BE2C (cell line): Measurements from ENCODE around the gene CYP26C1.

Experiments used
- DNase-seq: peaks from one replicate; pipeline ENCODE4 v3.0.0-alpha.2; 2020
- H3K27me3 ChIP-seq: fragments of 250-450 bp; sonication (Bioruptor Pico); 2 replicates; pipeline ENCODE4 v1.5.1; 2020; ENCODE audit warnings: mild to moderate bottlenecking
- H3K36me3 ChIP-seq: fragments of 250-450 bp; sonication (Bioruptor Pico); 2 replicates; pipeline ENCODE4 v1.5.1; 2020; ENCODE audit warnings: mild to moderate bottlenecking
- H3K4me1 ChIP-seq: fragments of 250-450 bp; sonication (Bioruptor Pico); 2 replicates; pipeline ENCODE4 v1.5.1; 2020
- H3K4me3 ChIP-seq: 2 replicates; pipeline ENCODE4 v1.5.1; 2011; ENCODE audit warnings: low read depth, low read length
- H3K9me3 ChIP-seq: fragments of 250-450 bp; sonication (Bioruptor Pico); 2 replicates; pipeline ENCODE4 v1.5.1; 2020
- CTCF ChIP-seq: IDR thresholded peaks from 2 replicates; pipeline ENCODE4 v1.5.1; 2012; ENCODE audit warnings: mild to moderate bottlenecking, low read depth, low read length

CYP26C1 gene

GRCh38 chr10:93028883-93029282 is 31.7 kb upstream of the CYP26C1 start:
- Histone ChIP-seq H3K4me3 (no peak overlapping the region), H3K27me3 (no peaks in the 10 kb centered on the region), H3K4me1 (0 out of 2 replicates have a peak, but pooled peaks cover 1% of the 10 kb centered on the region), H3K36me3 (no peaks in the 10 kb centered on the region), H3K9me3 (no peaks in the 10 kb centered on the region)
- DNase-seq = no peak
- no peak for TF ChIP-seq CTCF

GRCh38 chr10:93030409-93030808 is 30.2 kb upstream of the CYP26C1 start:
- no peaks in the 10 kb centered on the region for H3K27me3 ChIP-seq
- H3K9me3 ChIP-seq = no peaks in the 10 kb centered on the region
- DNase-seq = no peak
- 0 out of 2 replicates have a peak, but pooled peaks cover 3% of the 10 kb centered on the region for H3K4me1 ChIP-seq
- no peaks in the 10 kb centered on the region for H3K36me3 ChIP-seq
- H3K4me3 ChIP-seq = no peak overlapping the region
- no peak for TF ChIP-seq CTCF

GRCh38 chr10:93032105-93032808 is 28.3 kb upstream of the CYP26C1 start:
- H3K36me3 ChIP-seq = no peaks in the 10 kb centered on the region
- H3K4me3 ChIP-seq = no peak overlapping the region
- H3K27me3 ChIP-seq = no peaks in the 10 kb centered on the region
- TF ChIP-seq CTCF = no peak
- no peaks in the 10 kb centered on the region for H3K9me3 ChIP-seq
- H3K4me1 ChIP-seq = 0 out of 2 replicates have a peak, but pooled peaks cover 3% of the 10 kb centered on the region
- no peak for DNase-seq

GRCh38 chr10:93032809-93033137 is 27.8 kb upstream of the CYP26C1 start:
- no peak for TF ChIP-seq CTCF
- H3K36me3 ChIP-seq = no peaks in the 10 kb centered on the region
- no peak for DNase-seq
- H3K4me3 ChIP-seq = no peak overlapping the region
- H3K4me1 ChIP-seq = 0 out of 2 replicates have a peak, but pooled peaks cover 3% of the 10 kb centered on the region
- no peaks in the 10 kb centered on the region for H3K9me3 ChIP-seq
- H3K27me3 ChIP-seq = no peaks in the 10 kb centered on the region

- H3K4me3 ChIP-seq = no peak overlapping the region
- no peak for DNase-seq
- H3K27me3 ChIP-seq = no peaks in the 10 kb centered on the region
- H3K9me3 ChIP-seq = no peaks in the 10 kb centered on the region
- no peaks in the 10 kb centered on the region for H3K36me3 ChIP-seq
- no peak for TF ChIP-seq CTCF
- H3K4me1 ChIP-seq = 0 out of 2 replicates have a peak, but pooled peaks cover 3% of the 10 kb centered on the region
Measured at GRCh38 chr10:93034426-93034825, 26.2 kb upstream of the CYP26C1 start.

GRCh38 chr10:93039110-93039509 is 21.5 kb upstream of the CYP26C1 start:
- Histone ChIP-seq H3K9me3 (no peaks in the 10 kb centered on the region), H3K4me1 (no peaks in the 10 kb centered on the region), H3K4me3 (no peak overlapping the region), H3K27me3 (no peaks in the 10 kb centered on the region), H3K36me3 (no peaks in the 10 kb centered on the region)
- no peak for TF ChIP-seq CTCF
- DNase-seq = no peak
